ENCODE results near the gene LSM14B. TPM values are rescaled to one million over a fixed set of nuclear protein-coding genes. Genes with fewer than 3 reads are reported as not detected.

Gene LSM14B
- total RNA-seq (2021) (67.4 to 73.5 TPM (median 69.7 TPM) in 3 replicates), Bru-seq, nascent RNA (percentile 88 among the genes with signal in this experiment)
- long read RNA-seq, experiment 1, partial matches to known transcripts = 7 of 10 reads
- long read RNA-seq, experiment 1, other reads (novel, unspliced or antisense) = 1 of 10 reads
- long read RNA-seq, experiment 2, transcript LSM14B-201 (9 exons, 2,548 nt) = major isoform, 23 of 108 reads
- long read RNA-seq, experiment 2, partial matches to known transcripts = 30 of 108 reads
- long read RNA-seq, experiment 2, other reads (novel, unspliced or antisense) = 55 of 108 reads
- long read RNA-seq, experiment 3 = 0 reads

DNA sequence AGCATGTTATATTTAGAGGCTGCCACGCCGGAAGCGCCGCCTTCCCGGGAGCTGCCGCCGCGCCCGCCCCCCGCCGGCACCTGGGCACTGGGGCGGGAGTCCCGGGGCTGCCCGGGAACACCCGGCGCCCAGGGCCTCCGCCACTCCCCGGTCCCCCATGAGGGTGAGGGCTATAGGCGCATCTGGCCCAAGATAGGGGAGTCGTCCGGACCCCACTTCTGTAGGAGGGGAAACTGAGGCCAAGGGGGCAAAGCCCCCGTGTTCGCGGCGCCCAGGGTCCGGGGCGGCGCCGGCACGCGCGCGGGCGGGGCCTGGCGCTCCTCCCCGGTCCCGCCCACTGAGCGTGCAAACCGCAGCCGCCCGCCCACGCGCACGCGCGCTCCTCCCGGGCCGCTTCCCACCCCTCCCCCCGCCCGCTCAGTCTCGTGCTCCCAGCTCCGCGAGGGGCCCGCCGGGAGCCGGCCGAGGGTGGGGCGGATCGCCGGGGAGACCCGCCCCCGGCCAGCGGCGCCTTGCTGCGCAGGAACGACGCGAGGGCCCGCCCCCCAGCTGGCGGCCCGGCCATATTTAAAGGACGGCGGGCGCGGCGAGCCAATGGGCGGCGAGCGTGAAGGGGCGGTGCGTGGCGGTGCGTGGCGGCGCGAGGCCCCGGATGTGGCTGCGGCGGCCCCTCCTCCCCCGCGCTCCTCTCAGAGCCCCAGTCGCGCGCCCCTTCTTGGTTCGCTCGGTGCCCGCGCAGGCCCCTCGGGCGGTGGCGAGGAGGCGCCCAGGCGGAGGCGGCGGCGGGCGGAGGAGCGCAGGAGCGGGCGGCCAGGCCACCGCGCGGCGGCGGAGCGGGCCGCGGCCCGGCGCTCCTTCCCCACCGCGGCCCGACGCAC, at the start of gene LSM14B:
Gene LSM14B (plus strand): TSS at position 700 of the 878 bp plus-strand sequence. CDS start 192 bp downstream, outside the sequence.
- ChIA-PET CTCF (interaction anchor here (0.7 to 3.3 kb wide), 8 partner anchors 11 to 585 kb away, joined by 3 to 14 read pairs (median 4); no protein-coding TSS in a partner anchor), POLR2A (interaction anchor here (0.5 to 1.7 kb wide), 5 partner anchors 14 to 241 kb away, joined by 3 to 24 read pairs (median 4); partner anchors contain the start of gene TAF4)
- Mint-ChIP-seq H3K36me3 (peaks cover 31% of the 10 kb centered on the region), H3K9me3 (no peaks in the 10 kb centered on the region), H3K4me3 (peak within 1 kb of the TSS; percentile 84), H3K4me1 (peaks cover 31% of the 10 kb centered on the region), H3K27me3 (ENCODE audit: low read depth) (no peaks in the 10 kb centered on the region), H3K27ac (peak within 1 kb of the TSS; percentile 95)
- peak; percentile 76 for TF ChIP-seq SP1 (CRISPR knock-in tag; conservative IDR thresholded peaks at IDR 0.05)
- 0 out of 2 replicates have a peak, but pooled peaks have one; percentile 27 for TF ChIP-seq ZNF416 (CRISPR knock-in tag; IDR thresholded peaks at IDR 0.05)
- TF ChIP-seq CREM (CRISPR knock-in tag; IDR thresholded peaks at IDR 0.05) = 0 out of 2 replicates have a peak, but pooled peaks have one; percentile 22
- TF ChIP-seq, protein P1, sequence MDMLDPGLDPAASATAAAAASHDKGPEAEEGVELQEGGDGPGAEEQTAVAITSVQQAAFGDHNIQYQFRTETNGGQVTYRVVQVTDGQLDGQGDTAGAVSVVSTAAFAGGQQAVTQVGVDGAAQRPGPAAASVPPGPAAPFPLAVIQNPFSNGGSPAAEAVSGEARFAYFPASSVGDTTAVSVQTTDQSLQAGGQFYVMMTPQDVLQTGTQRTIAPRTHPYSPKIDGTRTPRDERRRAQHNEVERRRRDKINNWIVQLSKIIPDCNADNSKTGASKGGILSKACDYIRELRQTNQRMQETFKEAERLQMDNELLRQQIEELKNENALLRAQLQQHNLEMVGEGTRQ (CRISPR knock-in tag; IDR thresholded peaks at IDR 0.05) = 0 out of 2 replicates have a peak, but pooled peaks have one; percentile 16
- TF ChIP-seq, protein P2, sequence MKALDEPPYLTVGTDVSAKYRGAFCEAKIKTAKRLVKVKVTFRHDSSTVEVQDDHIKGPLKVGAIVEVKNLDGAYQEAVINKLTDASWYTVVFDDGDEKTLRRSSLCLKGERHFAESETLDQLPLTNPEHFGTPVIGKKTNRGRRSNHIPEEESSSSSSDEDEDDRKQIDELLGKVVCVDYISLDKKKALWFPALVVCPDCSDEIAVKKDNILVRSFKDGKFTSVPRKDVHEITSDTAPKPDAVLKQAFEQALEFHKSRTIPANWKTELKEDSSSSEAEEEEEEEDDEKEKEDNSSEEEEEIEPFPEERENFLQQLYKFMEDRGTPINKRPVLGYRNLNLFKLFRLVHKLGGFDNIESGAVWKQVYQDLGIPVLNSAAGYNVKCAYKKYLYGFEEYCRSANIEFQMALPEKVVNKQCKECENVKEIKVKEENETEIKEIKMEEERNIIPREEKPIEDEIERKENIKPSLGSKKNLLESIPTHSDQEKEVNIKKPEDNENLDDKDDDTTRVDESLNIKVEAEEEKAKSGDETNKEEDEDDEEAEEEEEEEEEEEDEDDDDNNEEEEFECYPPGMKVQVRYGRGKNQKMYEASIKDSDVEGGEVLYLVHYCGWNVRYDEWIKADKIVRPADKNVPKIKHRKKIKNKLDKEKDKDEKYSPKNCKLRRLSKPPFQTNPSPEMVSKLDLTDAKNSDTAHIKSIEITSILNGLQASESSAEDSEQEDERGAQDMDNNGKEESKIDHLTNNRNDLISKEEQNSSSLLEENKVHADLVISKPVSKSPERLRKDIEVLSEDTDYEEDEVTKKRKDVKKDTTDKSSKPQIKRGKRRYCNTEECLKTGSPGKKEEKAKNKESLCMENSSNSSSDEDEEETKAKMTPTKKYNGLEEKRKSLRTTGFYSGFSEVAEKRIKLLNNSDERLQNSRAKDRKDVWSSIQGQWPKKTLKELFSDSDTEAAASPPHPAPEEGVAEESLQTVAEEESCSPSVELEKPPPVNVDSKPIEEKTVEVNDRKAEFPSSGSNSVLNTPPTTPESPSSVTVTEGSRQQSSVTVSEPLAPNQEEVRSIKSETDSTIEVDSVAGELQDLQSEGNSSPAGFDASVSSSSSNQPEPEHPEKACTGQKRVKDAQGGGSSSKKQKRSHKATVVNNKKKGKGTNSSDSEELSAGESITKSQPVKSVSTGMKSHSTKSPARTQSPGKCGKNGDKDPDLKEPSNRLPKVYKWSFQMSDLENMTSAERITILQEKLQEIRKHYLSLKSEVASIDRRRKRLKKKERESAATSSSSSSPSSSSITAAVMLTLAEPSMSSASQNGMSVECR (CRISPR knock-in tag; IDR thresholded peaks at IDR 0.05; ENCODE audit: borderline replicate concordance) = no peak
- TF ChIP-seq, protein P3, sequence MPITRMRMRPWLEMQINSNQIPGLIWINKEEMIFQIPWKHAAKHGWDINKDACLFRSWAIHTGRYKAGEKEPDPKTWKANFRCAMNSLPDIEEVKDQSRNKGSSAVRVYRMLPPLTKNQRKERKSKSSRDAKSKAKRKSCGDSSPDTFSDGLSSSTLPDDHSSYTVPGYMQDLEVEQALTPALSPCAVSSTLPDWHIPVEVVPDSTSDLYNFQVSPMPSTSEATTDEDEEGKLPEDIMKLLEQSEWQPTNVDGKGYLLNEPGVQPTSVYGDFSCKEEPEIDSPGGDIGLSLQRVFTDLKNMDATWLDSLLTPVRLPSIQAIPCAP (CRISPR knock-in tag; IDR thresholded peaks at IDR 0.05) = no peak
- TF ChIP-seq, protein P4, sequence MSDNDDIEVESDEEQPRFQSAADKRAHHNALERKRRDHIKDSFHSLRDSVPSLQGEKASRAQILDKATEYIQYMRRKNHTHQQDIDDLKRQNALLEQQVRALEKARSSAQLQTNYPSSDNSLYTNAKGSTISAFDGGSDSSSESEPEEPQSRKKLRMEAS (CRISPR knock-in tag; IDR thresholded peaks at IDR 0.05) = peak; percentile 25; the same call in 1 of the 2 replicates
- TF ChIP-seq, protein P5, sequence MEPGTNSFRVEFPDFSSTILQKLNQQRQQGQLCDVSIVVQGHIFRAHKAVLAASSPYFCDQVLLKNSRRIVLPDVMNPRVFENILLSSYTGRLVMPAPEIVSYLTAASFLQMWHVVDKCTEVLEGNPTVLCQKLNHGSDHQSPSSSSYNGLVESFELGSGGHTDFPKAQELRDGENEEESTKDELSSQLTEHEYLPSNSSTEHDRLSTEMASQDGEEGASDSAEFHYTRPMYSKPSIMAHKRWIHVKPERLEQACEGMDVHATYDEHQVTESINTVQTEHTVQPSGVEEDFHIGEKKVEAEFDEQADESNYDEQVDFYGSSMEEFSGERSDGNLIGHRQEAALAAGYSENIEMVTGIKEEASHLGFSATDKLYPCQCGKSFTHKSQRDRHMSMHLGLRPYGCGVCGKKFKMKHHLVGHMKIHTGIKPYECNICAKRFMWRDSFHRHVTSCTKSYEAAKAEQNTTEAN (CRISPR knock-in tag; IDR thresholded peaks at IDR 0.05) = 0 out of 2 replicates have a peak, but pooled peaks have one; percentile 39
- TF ChIP-seq NFYB (CRISPR knock-in tag; conservative IDR thresholded peaks at IDR 0.05; ENCODE audit: low read depth) = peak; percentile 53
- TF ChIP-seq RORB (CRISPR knock-in tag; IDR thresholded peaks at IDR 0.05) = no peak
- no peak for TF ChIP-seq NFE2L1 (CRISPR knock-in tag; IDR thresholded peaks at IDR 0.05)
- TF ChIP-seq ZNF423 (CRISPR knock-in tag; IDR thresholded peaks at IDR 0.05) = peak; percentile 87
- TF ChIP-seq, protein P6, sequence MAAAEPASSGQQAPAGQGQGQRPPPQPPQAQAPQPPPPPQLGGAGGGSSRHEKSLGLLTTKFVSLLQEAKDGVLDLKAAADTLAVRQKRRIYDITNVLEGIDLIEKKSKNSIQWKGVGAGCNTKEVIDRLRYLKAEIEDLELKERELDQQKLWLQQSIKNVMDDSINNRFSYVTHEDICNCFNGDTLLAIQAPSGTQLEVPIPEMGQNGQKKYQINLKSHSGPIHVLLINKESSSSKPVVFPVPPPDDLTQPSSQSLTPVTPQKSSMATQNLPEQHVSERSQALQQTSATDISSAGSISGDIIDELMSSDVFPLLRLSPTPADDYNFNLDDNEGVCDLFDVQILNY (CRISPR knock-in tag; IDR thresholded peaks at IDR 0.05) = peak; percentile 82
- TF ChIP-seq ZNF219 (CRISPR knock-in tag; IDR thresholded peaks at IDR 0.05; ENCODE audit: borderline replicate concordance) = no peak
- TF ChIP-seq ZNF396 (CRISPR knock-in tag; IDR thresholded peaks at IDR 0.05; ENCODE audit: borderline replicate concordance) = no peak
- ATAC-seq = peak; percentile 80
- peak; percentile 92 for DNase-seq (ENCODE audit: low spot score)
